HCT116 (cell line): Measurements from ENCODE around the gene USP47. TPM values are rescaled to one million over a fixed set of nuclear protein-coding genes. Genes with fewer than 3 reads are reported as not detected.

Experiments
- ATAC-seq: fragments of 200-7000 bp; cut with Tn5 transposase; 2 replicates; pipeline ENCODE4 v1.9.1; 2020; ENCODE audit warnings: mild to moderate bottlenecking, moderate library complexity
- BruUV-seq: library from RNA; stranded (reverse); fragments of 400-500 nt; replicated peaks from 2 replicates; lab custom pipeline; 2021; lab: Mats Ljungman, UMichigan
- CTCF ChIA-PET: fragments of 300-600 bp; sonication (Branson Sonifier 250); formaldehyde crosslinking; loops from one replicate; lab custom pipeline; 2021; ENCODE audit warnings: antibody characterized with exemption; lab: Charles Lee
- POLR2A ChIA-PET: fragments of 300-600, 350-600 bp; sonication (Branson Sonifier 250); formaldehyde crosslinking; loops from one replicate; lab custom pipeline; 2021; ENCODE audit warnings: antibody characterized with exemption; lab: Charles Lee
- RAD21 ChIA-PET, 2 experiments: fragments of 300-600 bp; sonication (Branson Sonifier 250); formaldehyde crosslinking; loops; one replicate each; lab custom pipeline; 2023; ENCODE audit warnings: low total read pairs in 2 of 2; ENCODE audit not compliant: uncharacterized antibody in 2 of 2, unreplicated experiment in 2 of 2, low non-redundant PET in 1 of 2; lab: Charles Lee
- DNase-seq: peaks from one replicate; pipeline ENCODE4 v3.0.0-alpha.2; 2010; ENCODE audit warnings: low read depth, low spot score
- H2AFZ ChIP-seq: fragments of 200-600 bp; shearing (Covaris generic), sonication (generic); 2 replicates; pipeline ENCODE4 v1.6.1; 2017; ENCODE audit warnings: low read depth, mixed run types, mixed read lengths, antibody characterized with exemption, low read length; ENCODE audit not compliant: poor library complexity, severe bottlenecking
- H3K27ac ChIP-seq: 2 replicates; pipeline ENCODE4 v1.5.1; 2012; ENCODE audit warnings: low read depth, low read length
- H3K27me3 ChIP-seq: fragments of 200-600 bp; sonication (generic); 2 replicates; pipeline ENCODE4 v1.6.1; 2016; ENCODE audit warnings: mixed run types, low read length, mixed read lengths; ENCODE audit not compliant: insufficient read depth
- H3K36me3 ChIP-seq, 2 experiments: fragments of 200-500 bp in 1 of 2; fragments of 200-600 bp in 1 of 2; sonication (Bioruptor generic) in 1 of 2; sonication (generic) in 1 of 2; 2 replicates each; pipeline versions ENCODE4 v1.5.1 to v1.6.1; 2014 to 2016; ENCODE audit warnings: low read length in 2 of 2, inconsistent platforms in 1 of 2, mixed read lengths in 1 of 2, mixed run types in 1 of 2; ENCODE audit not compliant: insufficient read depth in 2 of 2, control insufficient read depth in 1 of 2
- H3K4me1 ChIP-seq, 2 experiments: fragments of 200-600 bp in 1 of 2; sonication (generic) in 1 of 2; 2 replicates each; pipeline versions ENCODE4 v1.5.1 to v1.6.1; 2012 to 2017; ENCODE audit warnings: low read length in 2 of 2, inconsistent platforms in 1 of 2, mild to moderate bottlenecking in 1 of 2, mixed read lengths in 1 of 2, mixed run types in 1 of 2, moderate library complexity in 1 of 2; ENCODE audit not compliant: insufficient read depth in 2 of 2, control insufficient read depth in 1 of 2
- H3K4me2 ChIP-seq: fragments of 200-600 bp; sonication (generic); 2 replicates; pipeline ENCODE4 v1.6.1; 2017; ENCODE audit warnings: mixed run types, low read length, mixed read lengths
- H3K4me3 ChIP-seq, 2 experiments: fragments of 200-600 bp in 1 of 2; sonication (generic) in 1 of 2; replicated peaks in 1 of 2; 2 replicates each; pipeline ENCODE4 v1.5.1; 2011 to 2016; ENCODE audit warnings: low read length in 2 of 2, control low read depth in 1 of 2, low read depth in 1 of 2, mild to moderate bottlenecking in 1 of 2, mixed read lengths in 1 of 2, mixed run types in 1 of 2
- H3K79me2 ChIP-seq: fragments of 200-600 bp; sonication (generic); 2 replicates; pipeline ENCODE4 v1.6.1; 2017; ENCODE audit warnings: mild to moderate bottlenecking, mixed run types, low read length, moderate library complexity, mixed read lengths; ENCODE audit not compliant: insufficient read depth
- H3K9ac ChIP-seq: fragments of 200-600 bp; sonication (generic); 2 replicates; pipeline ENCODE4 v1.6.1; 2016; ENCODE audit warnings: low read length, mixed read lengths
- H3K9me2 ChIP-seq: fragments of 200-600 bp; sonication (generic), shearing (Covaris generic); 2 replicates; pipeline ENCODE4 v1.6.1; 2017; ENCODE audit warnings: mixed run types, mild to moderate bottlenecking, moderate library complexity; ENCODE audit not compliant: insufficient read depth
- H3K9me3 ChIP-seq, 2 experiments: fragments of 200-500 bp in 1 of 2; fragments of 200-600 bp in 1 of 2; sonication (Bioruptor generic) in 1 of 2; sonication (generic) in 1 of 2; 2 replicates each; pipeline ENCODE4 v1.6.1; 2014 to 2017; ENCODE audit warnings: low read length in 2 of 2, mixed read lengths in 2 of 2, inconsistent platforms in 1 of 2, low read depth in 1 of 2, mild to moderate bottlenecking in 1 of 2, mixed run types in 1 of 2, moderate library complexity in 1 of 2; ENCODE audit not compliant: control insufficient read depth in 1 of 2, insufficient read depth in 1 of 2
- H4K20me1 ChIP-seq: fragments of 200-600 bp; sonication (generic), shearing (Covaris generic); 2 replicates; pipeline ENCODE4 v1.6.1; 2017; ENCODE audit warnings: mixed run types, mild to moderate bottlenecking, moderate library complexity; ENCODE audit not compliant: insufficient read depth
- CBX3 ChIP-seq: IDR thresholded peaks from 2 replicates; pipeline ENCODE4 v1.6.1; 2012; ENCODE audit warnings: low read depth
- EGR1 ChIP-seq: IDR thresholded peaks from 2 replicates; pipeline ENCODE4 v1.6.1; 2012; ENCODE audit warnings: low read depth
- EZH2 ChIP-seq: fragments of 200-600 bp; sonication (generic); IDR thresholded peaks from 2 replicates; pipeline ENCODE4 v1.6.1; 2017; ENCODE audit warnings: antibody characterized with exemption, mixed run types
- FOSL1 ChIP-seq: IDR thresholded peaks from 2 replicates; pipeline ENCODE4 v1.6.1; 2012; ENCODE audit warnings: low read depth
- JUND ChIP-seq: IDR thresholded peaks from 2 replicates; pipeline ENCODE4 v1.6.1; 2012
- POLR2A ChIP-seq: IDR thresholded peaks from 2 replicates; pipeline ENCODE4 v1.7.0; 2011; ENCODE audit warnings: borderline replicate concordance; ENCODE audit not compliant: insufficient read depth, insufficient read length; ENCODE audit errors: extremely low read depth
- SIN3A ChIP-seq: IDR thresholded peaks from 2 replicates; pipeline ENCODE4 v1.6.1; 2012; ENCODE audit warnings: low read depth
- SP1 ChIP-seq: IDR thresholded peaks from 2 replicates; pipeline ENCODE4 v1.6.1; 2012; ENCODE audit warnings: low read depth
- SRF ChIP-seq: IDR thresholded peaks from 2 replicates; pipeline ENCODE4 v1.6.1; 2012; ENCODE audit warnings: low read depth
- YY1 ChIP-seq: IDR thresholded peaks from 2 replicates; pipeline ENCODE4 v1.6.1; 2011; ENCODE audit warnings: low read length, low read depth, moderate library complexity, mild to moderate bottlenecking; ENCODE audit not compliant: insufficient replicate concordance; ENCODE audit errors: extremely low read depth
- ZFX ChIP-seq: fragments of 450-650 bp; IDR thresholded peaks from 2 replicates; pipeline ENCODE4 v1.6.1; 2017
- intact Hi-C: fragments of 100-400 bp; cut with micrococcal nuclease; formaldehyde crosslinking; loops from 2 replicates; pipeline ENCODE4 v1.10.0; 2022
- total RNA-seq: library from RNA; stranded (reverse); gene quantifications from one replicate; pipeline ENCODE4 v1.2.1, GENCODE V29; 2021; ENCODE audit not compliant: unreplicated experiment
- TF ChIP-seq, protein P1 (sequence below): IDR thresholded peaks from 2 replicates; pipeline ENCODE4 v1.6.1; 2012
- TF ChIP-seq, protein P2 (sequence below): IDR thresholded peaks from 2 replicates; pipeline ENCODE4 v1.6.1; 2012
- TF ChIP-seq, protein P3 (sequence below), 3 experiments: fragments of 200-600 bp in 1 of 3; sonication (generic) in 1 of 3; IDR thresholded peaks in 2 of 3; conservative IDR thresholded peaks in 1 of 3; 2 replicates each; pipeline ENCODE4 v1.5.1; 2012 to 2017; ENCODE audit warnings: low read depth in 2 of 3, low read length in 2 of 3, antibody characterized with exemption in 1 of 3, borderline replicate concordance in 1 of 3, control low read depth in 1 of 3, mild to moderate bottlenecking in 1 of 3, mixed read lengths in 1 of 3, mixed run types in 1 of 3, moderate library complexity in 1 of 3; ENCODE audit not compliant: insufficient read depth in 1 of 3
- TF ChIP-seq, protein P4 (sequence below): IDR thresholded peaks from 2 replicates; pipeline ENCODE4 v1.6.1; 2012; ENCODE audit warnings: low read depth

Gene USP47
- total RNA-seq, 1 experiment from 2014 or later = 18.9 TPM

DNA sequence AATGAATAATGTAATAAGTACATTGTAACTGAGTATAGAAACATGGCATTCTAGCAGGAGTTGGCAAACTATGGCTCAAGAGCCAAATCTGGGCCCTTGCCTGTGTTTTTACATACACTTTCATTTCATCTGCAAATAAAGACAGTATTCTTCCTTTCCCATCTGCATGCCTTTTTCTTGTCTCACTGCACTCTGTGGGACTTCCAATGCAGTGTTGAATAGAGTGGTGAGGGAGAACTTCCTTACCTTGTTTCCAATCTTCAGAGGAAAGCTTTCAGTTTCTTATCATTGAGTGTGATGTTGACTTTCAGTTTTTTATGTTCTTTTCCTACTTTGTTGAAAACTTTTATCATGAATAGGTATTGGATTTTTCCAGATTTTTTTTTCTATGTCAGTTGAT is 82.1 kb downstream of the USP47 start:
- no peaks in the 10 kb centered on the region for H3K9me3 ChIP-seq
- H3K9me2 ChIP-seq = no peaks in the 10 kb centered on the region
- no TSS peak for BruUV-seq
- intact Hi-C loops = no loop called here
- H3K4me2 ChIP-seq = no peak overlapping the region
- H3K79me2 ChIP-seq = no peaks in the 10 kb centered on the region
- no peak overlapping the region for H3K9ac ChIP-seq
- no peaks in the 10 kb centered on the region for H3K36me3 ChIP-seq
- DNase-seq = no peak
- H3K4me1 ChIP-seq = no peaks in the 10 kb centered on the region
- ATAC-seq = no peak
- no peak overlapping the region for H3K4me3 ChIP-seq
- RAD21 ChIA-PET = no interaction called here
- H4K20me1 ChIP-seq = no peaks in the 10 kb centered on the region
- POLR2A ChIA-PET = no interaction called here
- H3K27me3 ChIP-seq = no peaks in the 10 kb centered on the region
- CTCF ChIA-PET = no interaction called here
- TF ChIP-seq, protein P1, sequence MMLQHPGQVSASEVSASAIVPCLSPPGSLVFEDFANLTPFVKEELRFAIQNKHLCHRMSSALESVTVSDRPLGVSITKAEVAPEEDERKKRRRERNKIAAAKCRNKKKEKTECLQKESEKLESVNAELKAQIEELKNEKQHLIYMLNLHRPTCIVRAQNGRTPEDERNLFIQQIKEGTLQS = no peak
- TF ChIP-seq YY1 = no peak
- TF ChIP-seq FOSL1 = no peak
- no peak for TF ChIP-seq EGR1
- TF ChIP-seq SIN3A = no peak
- TF ChIP-seq ZFX = no peak
- TF ChIP-seq, protein P2, sequence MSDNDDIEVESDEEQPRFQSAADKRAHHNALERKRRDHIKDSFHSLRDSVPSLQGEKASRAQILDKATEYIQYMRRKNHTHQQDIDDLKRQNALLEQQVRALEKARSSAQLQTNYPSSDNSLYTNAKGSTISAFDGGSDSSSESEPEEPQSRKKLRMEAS = no peak
- TF ChIP-seq CBX3 = no peak
- TF ChIP-seq SP1 = no peak
- TF ChIP-seq, protein P3, sequence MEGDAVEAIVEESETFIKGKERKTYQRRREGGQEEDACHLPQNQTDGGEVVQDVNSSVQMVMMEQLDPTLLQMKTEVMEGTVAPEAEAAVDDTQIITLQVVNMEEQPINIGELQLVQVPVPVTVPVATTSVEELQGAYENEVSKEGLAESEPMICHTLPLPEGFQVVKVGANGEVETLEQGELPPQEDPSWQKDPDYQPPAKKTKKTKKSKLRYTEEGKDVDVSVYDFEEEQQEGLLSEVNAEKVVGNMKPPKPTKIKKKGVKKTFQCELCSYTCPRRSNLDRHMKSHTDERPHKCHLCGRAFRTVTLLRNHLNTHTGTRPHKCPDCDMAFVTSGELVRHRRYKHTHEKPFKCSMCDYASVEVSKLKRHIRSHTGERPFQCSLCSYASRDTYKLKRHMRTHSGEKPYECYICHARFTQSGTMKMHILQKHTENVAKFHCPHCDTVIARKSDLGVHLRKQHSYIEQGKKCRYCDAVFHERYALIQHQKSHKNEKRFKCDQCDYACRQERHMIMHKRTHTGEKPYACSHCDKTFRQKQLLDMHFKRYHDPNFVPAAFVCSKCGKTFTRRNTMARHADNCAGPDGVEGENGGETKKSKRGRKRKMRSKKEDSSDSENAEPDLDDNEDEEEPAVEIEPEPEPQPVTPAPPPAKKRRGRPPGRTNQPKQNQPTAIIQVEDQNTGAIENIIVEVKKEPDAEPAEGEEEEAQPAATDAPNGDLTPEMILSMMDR (IDR thresholded peaks at IDR 0.05 in 2 of 3, conservative IDR thresholded peaks at IDR 0.05 in 1 of 3; ENCODE audit: borderline replicate concordance in 1 of 3, insufficient read depth in 1 of 3, low read depth in 2 of 3, low read length in 2 of 3) = no peak
- TF ChIP-seq EZH2 = no peak
- no peak for TF ChIP-seq JUND
- no peak for TF ChIP-seq POLR2A
- TF ChIP-seq, protein P4, sequence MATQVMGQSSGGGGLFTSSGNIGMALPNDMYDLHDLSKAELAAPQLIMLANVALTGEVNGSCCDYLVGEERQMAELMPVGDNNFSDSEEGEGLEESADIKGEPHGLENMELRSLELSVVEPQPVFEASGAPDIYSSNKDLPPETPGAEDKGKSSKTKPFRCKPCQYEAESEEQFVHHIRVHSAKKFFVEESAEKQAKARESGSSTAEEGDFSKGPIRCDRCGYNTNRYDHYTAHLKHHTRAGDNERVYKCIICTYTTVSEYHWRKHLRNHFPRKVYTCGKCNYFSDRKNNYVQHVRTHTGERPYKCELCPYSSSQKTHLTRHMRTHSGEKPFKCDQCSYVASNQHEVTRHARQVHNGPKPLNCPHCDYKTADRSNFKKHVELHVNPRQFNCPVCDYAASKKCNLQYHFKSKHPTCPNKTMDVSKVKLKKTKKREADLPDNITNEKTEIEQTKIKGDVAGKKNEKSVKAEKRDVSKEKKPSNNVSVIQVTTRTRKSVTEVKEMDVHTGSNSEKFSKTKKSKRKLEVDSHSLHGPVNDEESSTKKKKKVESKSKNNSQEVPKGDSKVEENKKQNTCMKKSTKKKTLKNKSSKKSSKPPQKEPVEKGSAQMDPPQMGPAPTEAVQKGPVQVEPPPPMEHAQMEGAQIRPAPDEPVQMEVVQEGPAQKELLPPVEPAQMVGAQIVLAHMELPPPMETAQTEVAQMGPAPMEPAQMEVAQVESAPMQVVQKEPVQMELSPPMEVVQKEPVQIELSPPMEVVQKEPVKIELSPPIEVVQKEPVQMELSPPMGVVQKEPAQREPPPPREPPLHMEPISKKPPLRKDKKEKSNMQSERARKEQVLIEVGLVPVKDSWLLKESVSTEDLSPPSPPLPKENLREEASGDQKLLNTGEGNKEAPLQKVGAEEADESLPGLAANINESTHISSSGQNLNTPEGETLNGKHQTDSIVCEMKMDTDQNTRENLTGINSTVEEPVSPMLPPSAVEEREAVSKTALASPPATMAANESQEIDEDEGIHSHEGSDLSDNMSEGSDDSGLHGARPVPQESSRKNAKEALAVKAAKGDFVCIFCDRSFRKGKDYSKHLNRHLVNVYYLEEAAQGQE = no peak
- no peak for TF ChIP-seq SRF
- no peak overlapping the region for H3K27ac ChIP-seq
- no peak overlapping the region for H2AFZ ChIP-seq
